ENCODE measurements around the gene FRMD4A.

DNA sequence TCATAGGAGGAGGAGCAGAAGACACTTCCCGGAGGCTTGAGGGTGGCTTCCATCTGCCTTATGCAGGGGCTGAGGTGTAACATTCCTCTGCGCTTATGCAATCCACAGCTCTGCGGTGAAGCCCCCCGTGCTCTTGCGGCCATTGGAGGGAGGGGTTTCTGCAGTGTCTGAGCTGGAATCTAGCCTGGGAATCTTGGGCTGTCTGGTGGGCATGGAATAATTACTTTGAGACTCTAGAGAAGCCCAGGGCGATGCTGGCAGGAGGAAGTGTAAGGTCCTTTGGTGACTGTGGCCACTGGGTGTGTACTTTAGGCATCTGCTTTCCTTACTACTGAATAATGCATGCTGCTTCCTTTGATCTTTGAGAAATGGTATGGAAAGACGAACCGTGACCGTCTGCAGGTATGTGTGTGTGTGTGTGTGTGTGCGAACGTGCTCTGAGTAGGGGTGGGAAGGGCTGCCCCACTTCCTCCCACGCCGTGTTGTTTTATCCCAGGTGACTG, 563.0 kb downstream of the FRMD4A start:
- TF ChIP-seq CTCF (IDR thresholded peaks at IDR 0.05; ENCODE audit: low read depth, low read length, poor library complexity, severe bottlenecking) (no peak), EZH2phosphoT487 (IDR thresholded peaks at IDR 0.05; ENCODE audit: borderline replicate concordance, low read length) (no peak)
